ENCODE results near the gene NEURL1. TPM values are rescaled to one million over a fixed set of nuclear protein-coding genes. Genes with fewer than 3 reads are reported as not detected.

Gene NEURL1
- total RNA-seq, 1 experiment from 2014 or later, result 1.7 TPM

DNA sequence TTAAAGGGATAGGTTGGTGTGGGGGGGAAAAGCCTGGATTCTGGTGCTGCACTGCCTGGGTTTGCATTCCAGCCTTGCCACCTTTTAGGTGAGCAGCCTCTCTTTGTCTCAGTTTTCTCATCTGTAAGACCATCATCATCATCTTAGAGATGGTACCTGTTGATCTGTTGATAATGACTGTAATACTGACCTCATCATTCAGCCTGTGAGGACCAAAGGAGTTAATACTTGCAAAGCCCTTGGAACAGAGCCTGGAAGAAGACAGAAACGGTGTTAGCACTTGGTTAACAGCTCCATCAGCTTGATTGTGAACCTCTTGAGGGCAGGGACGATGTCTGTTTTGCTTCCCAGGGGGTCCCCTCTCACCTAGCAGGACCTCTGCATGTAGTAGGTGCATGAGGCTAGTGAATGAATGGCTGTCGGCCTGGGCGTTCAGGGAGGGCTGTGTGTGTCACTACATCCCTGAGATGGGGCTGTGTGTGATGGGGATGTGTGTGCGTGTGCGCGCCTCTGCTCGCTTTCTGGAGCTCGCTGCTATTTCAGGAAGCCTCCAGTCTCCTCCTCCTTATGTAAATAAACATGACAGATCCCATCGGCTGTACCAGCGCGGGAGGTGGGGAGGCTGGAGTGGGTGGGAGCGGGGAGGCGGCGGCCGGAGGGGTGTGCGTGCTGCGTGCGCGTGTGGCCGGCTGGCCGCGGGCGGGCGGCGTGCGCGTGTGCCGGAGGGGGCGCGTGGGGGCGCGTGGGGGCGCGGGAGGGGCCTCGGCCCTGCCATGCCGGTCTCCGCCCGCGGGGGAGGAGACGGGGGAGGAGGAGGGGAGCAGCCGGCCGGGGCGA lies 61.2 kb downstream of the NEURL1 start:
- ChIA-PET POLR2A (ENCODE audit: unreplicated experiment) (no interaction called here), CTCF (interaction anchor here (0.6 to 0.7 kb wide), 3 partner anchors 8 to 517 kb away, joined by 3 to 5 read pairs (median 5); no protein-coding TSS in a partner anchor)
- no peaks in the 10 kb centered on the region for H3K36me3 ChIP-seq (ENCODE audit: low read depth, low read length)
- no peaks in the 10 kb centered on the region for H4K20me1 ChIP-seq (ENCODE audit: low read length)
- DNase-seq (peak; percentile 58), ATAC-seq (peak; percentile 85)
- no peaks in the 10 kb centered on the region for H3F3A ChIP-seq (ENCODE audit: low read length, unreplicated experiment)
- no peaks in the 10 kb centered on the region for H3K9me3 ChIP-seq (ENCODE audit: low read length)
- no peaks in the 10 kb centered on the region for H3K79me2 ChIP-seq (ENCODE audit: low read length)
- TF ChIP-seq EZH2phosphoT487 (IDR thresholded peaks at IDR 0.05; ENCODE audit: borderline replicate concordance, low read length) (no peak), EZH2 (IDR thresholded peaks at IDR 0.05; ENCODE audit: low read length, unreplicated experiment) (no peak)
- TF ChIP-seq, protein P1, sequence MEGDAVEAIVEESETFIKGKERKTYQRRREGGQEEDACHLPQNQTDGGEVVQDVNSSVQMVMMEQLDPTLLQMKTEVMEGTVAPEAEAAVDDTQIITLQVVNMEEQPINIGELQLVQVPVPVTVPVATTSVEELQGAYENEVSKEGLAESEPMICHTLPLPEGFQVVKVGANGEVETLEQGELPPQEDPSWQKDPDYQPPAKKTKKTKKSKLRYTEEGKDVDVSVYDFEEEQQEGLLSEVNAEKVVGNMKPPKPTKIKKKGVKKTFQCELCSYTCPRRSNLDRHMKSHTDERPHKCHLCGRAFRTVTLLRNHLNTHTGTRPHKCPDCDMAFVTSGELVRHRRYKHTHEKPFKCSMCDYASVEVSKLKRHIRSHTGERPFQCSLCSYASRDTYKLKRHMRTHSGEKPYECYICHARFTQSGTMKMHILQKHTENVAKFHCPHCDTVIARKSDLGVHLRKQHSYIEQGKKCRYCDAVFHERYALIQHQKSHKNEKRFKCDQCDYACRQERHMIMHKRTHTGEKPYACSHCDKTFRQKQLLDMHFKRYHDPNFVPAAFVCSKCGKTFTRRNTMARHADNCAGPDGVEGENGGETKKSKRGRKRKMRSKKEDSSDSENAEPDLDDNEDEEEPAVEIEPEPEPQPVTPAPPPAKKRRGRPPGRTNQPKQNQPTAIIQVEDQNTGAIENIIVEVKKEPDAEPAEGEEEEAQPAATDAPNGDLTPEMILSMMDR (conservative IDR thresholded peaks at IDR 0.05; ENCODE audit: low read depth, low read length), result no peak
- H3K27ac ChIP-seq (ENCODE audit: low read length), result no peak overlapping the region
- H2AFZ ChIP-seq (ENCODE audit: low read length), result peak overlapping the region; percentile 30; the same call in 1 of the 2 replicates
- intact Hi-C loops (cut with micrococcal nuclease), result no loop called here
- H3K9me2 ChIP-seq (replicated peaks; ENCODE audit: low read length), result no peaks in the 10 kb centered on the region
- peak overlapping the region; percentile 72 for H3K4me2 ChIP-seq (ENCODE audit: low read length)
- no peaks in the 10 kb centered on the region; the same call in 1 of the 2 replicates for H3K4me1 ChIP-seq (ENCODE audit: insufficient read depth, low read length)
- peak overlapping the region; percentile 57 for H3K4me3 ChIP-seq (ENCODE audit: low read length)
- no peaks in the 10 kb centered on the region for H3K27me3 ChIP-seq (ENCODE audit: low read length)
- no peak overlapping the region for H3K9ac ChIP-seq (ENCODE audit: low read length)
- no TSS peak for BruUV-seq (replicated peaks)

DNA sequence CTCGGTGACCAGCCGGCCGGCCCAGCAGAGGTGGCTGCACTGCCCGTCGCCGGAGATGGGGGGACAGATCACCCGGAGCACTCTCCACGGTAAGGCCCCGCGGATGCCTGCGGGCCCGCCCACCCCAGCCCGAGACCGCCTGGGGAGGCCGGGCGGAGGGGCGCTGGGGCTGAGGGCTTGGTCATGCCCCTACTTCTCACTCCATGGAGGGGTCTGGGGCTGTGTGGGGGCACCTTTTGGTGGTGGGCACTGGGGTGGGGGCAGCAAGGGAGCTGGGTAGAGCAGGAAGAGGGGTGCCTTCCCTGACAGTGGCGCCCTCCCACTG lies 61.8 kb downstream of the NEURL1 start:
- no TSS peak for BruUV-seq (replicated peaks)
- Histone ChIP-seq H3K27ac (ENCODE audit: low read length) (no peak overlapping the region), H3K27me3 (ENCODE audit: low read length) (no peaks in the 10 kb centered on the region), H3F3A (ENCODE audit: low read length, unreplicated experiment) (no peaks in the 10 kb centered on the region), H3K9me3 (ENCODE audit: low read length) (no peaks in the 10 kb centered on the region), H3K36me3 (ENCODE audit: low read depth, low read length) (no peaks in the 10 kb centered on the region), H3K4me1 (ENCODE audit: insufficient read depth, low read length) (no peaks in the 10 kb centered on the region; the same call in 1 of the 2 replicates), H3K4me3 (ENCODE audit: low read length) (peak overlapping the region; percentile 57), H4K20me1 (ENCODE audit: low read length) (no peaks in the 10 kb centered on the region), H3K9me2 (replicated peaks; ENCODE audit: low read length) (no peaks in the 10 kb centered on the region), H3K9ac (ENCODE audit: low read length) (no peak overlapping the region), H3K4me2 (ENCODE audit: low read length) (peak overlapping the region; percentile 72), H2AFZ (ENCODE audit: low read length) (peak overlapping the region; percentile 30; the same call in 1 of the 2 replicates), H3K79me2 (ENCODE audit: low read length) (no peaks in the 10 kb centered on the region)
- ATAC-seq (no peak; the same call in 1 of the 2 replicates), DNase-seq (no peak)
- TF ChIP-seq EZH2 (IDR thresholded peaks at IDR 0.05; ENCODE audit: low read length, unreplicated experiment) (no peak), EZH2phosphoT487 (IDR thresholded peaks at IDR 0.05; ENCODE audit: borderline replicate concordance, low read length) (no peak)
- TF ChIP-seq, protein P1 (conservative IDR thresholded peaks at IDR 0.05; ENCODE audit: low read depth, low read length), result no peak
- POLR2A ChIA-PET (ENCODE audit: unreplicated experiment), result no interaction called here
- CTCF ChIA-PET, result no interaction called here
- intact Hi-C loops (cut with micrococcal nuclease), result no loop called here

DNA sequence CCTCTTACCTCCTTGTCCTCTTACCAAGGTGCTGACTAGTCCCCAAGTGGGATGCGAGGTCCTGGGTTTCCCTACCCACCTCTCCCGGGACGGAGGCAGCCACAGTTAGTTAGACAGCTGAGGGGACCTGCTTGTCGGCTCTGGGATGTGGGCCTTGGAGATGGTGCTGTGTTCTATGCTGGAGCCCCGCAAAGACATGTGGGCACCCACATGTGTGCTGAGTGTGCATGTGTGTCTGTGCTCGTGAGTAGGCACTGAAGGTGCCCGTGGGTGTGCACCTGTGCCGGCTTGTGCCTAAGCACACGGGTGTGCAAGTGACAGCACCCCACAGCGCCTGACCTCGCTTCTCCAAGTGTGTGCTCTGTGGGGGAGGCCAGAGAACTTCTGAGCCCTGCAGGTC lies 62.2 kb downstream of the NEURL1 start:
- Histone ChIP-seq H3K4me1 (ENCODE audit: insufficient read depth, low read length) (no peaks in the 10 kb centered on the region; the same call in 1 of the 2 replicates), H3K9ac (ENCODE audit: low read length) (no peak overlapping the region), H4K20me1 (ENCODE audit: low read length) (no peaks in the 10 kb centered on the region), H3K9me3 (ENCODE audit: low read length) (no peaks in the 10 kb centered on the region), H2AFZ (ENCODE audit: low read length) (no peak overlapping the region), H3K79me2 (ENCODE audit: low read length) (no peaks in the 10 kb centered on the region), H3K9me2 (replicated peaks; ENCODE audit: low read length) (no peaks in the 10 kb centered on the region), H3K36me3 (ENCODE audit: low read depth, low read length) (no peaks in the 10 kb centered on the region), H3K27ac (ENCODE audit: low read length) (no peak overlapping the region), H3K4me3 (ENCODE audit: low read length) (peak overlapping the region; percentile 57), H3F3A (ENCODE audit: low read length, unreplicated experiment) (no peaks in the 10 kb centered on the region), H3K27me3 (ENCODE audit: low read length) (no peaks in the 10 kb centered on the region), H3K4me2 (ENCODE audit: low read length) (peak overlapping the region; percentile 72)
- BruUV-seq (replicated peaks), result no TSS peak
- intact Hi-C loops (cut with micrococcal nuclease), result no loop called here
- ATAC-seq (no peak), DNase-seq (no peak)
- CTCF ChIA-PET, result no interaction called here
- TF ChIP-seq, protein P1 (conservative IDR thresholded peaks at IDR 0.05; ENCODE audit: low read depth, low read length), result no peak
- POLR2A ChIA-PET (ENCODE audit: unreplicated experiment), result no interaction called here

Measured in PC-3 (cell line).